ENCODE data around the gene ALKBH2. TPM values are rescaled to one million over a fixed set of nuclear protein-coding genes. Genes with fewer than 3 reads are reported as not detected.

ALKBH2 gene
- total and polyA plus RNA-seq, 2 of the 8 experiments (the other 6 are each of a cell fraction or from before 2014, with no cell fraction given) = 19.1 to 22.5 TPM

GRCh38 chr12:109134186-109134917 lies 41.1 kb upstream of the ALKBH2 start:
- Histone ChIP-seq H3K79me1 (ENCODE audit: low read depth, low read length) (no peaks in the 10 kb centered on the region), H2BK20ac (ENCODE audit: low read length) (no peak overlapping the region), H3K9ac (replicated peaks in 1 of 4; ENCODE audit: extremely low read depth in 1 of 4, low read depth in 3 of 4, low read length in 3 of 4) (peak overlapping the region in 1 of 4 experiments; percentile 37; a peak in 1 of 7 replicates), H3K27ac (ENCODE audit: low read depth, low read length) (no peak overlapping the region), H3K14ac (ENCODE audit: insufficient read length) (no peak overlapping the region), H3K36me3 (ENCODE audit: control insufficient read depth in 2 of 4, insufficient read depth in 4 of 4, low read length in 3 of 4) (no peaks in the 10 kb centered on the region), H2AFZ (ENCODE audit: low read length) (peak overlapping the region; percentile 26; the same call in 1 of the 2 replicates), H2BK5ac (ENCODE audit: low read depth, low read length) (no peak overlapping the region), H3K27me3 (replicated peaks in 1 of 4; ENCODE audit: control insufficient read depth in 3 of 4, extremely low read depth in 1 of 4, insufficient read depth in 3 of 4, low read length in 3 of 4) (no peaks in the 10 kb centered on the region), H3K4me3 (ENCODE audit: extremely low read depth in 1 of 4, insufficient read depth in 2 of 4, low read depth in 3 of 4, low read length in 4 of 4) (no peak overlapping the region), H3K4ac (replicated peaks; ENCODE audit: insufficient read length, low read depth, low read length) (no peak overlapping the region), H3K56ac (replicated peaks; ENCODE audit: insufficient read length, low read depth, low read length) (no peak overlapping the region), H3K23ac (ENCODE audit: insufficient read length) (no peak overlapping the region), H3K4me1 (replicated peaks in 1 of 4; ENCODE audit: control insufficient read depth in 3 of 4, insufficient read depth in 4 of 4, low read length in 3 of 4) (no peaks in the 10 kb centered on the region), H3K18ac (ENCODE audit: extremely low read depth, low read length) (no peak overlapping the region), H2BK120ac (replicated peaks; ENCODE audit: low read depth, low read length) (peak overlapping the region; percentile 64), H2AK5ac (ENCODE audit: low read depth, low read length) (no peak overlapping the region; the same call in 1 of the 2 replicates), H3K9me3 (ENCODE audit: insufficient read depth in 2 of 2, low read depth in 1 of 2, low read length in 1 of 2) (no peaks in the 10 kb centered on the region; a peak in 1 of 4 replicates), H4K20me1 (replicated peaks in 1 of 2; ENCODE audit: control insufficient read depth in 1 of 2, insufficient read depth in 2 of 2, low read length in 2 of 2) (no peaks in the 10 kb centered on the region), H3K23me2 (ENCODE audit: low read depth, low read length) (no peaks in the 10 kb centered on the region), H3K4me2 (ENCODE audit: insufficient read depth in 1 of 2, low read depth in 2 of 2, low read length in 2 of 2) (no peak overlapping the region), H2BK15ac (ENCODE audit: low read length) (no peak overlapping the region), H4K91ac (replicated peaks; ENCODE audit: insufficient read length, low read length) (no peak overlapping the region), H2BK12ac (ENCODE audit: low read depth, low read length) (no peak overlapping the region), H4K8ac (ENCODE audit: extremely low read depth, insufficient read depth, low read length) (no peak overlapping the region), H4K5ac (ENCODE audit: insufficient read length, low read depth, low read length) (no peak overlapping the region), H3K79me2 (ENCODE audit: control insufficient read depth in 1 of 2, insufficient read depth in 2 of 2, low read length in 2 of 2) (no peaks in the 10 kb centered on the region)
- FAIRE-seq = peak; percentile 76
- peak in 1 of 2 experiments; percentile 74 for DNase-seq (ENCODE audit: low read depth in 1 of 2, low spot score in 2 of 2)
- 79% methylated on average over 6 of the region's 6 CpGs; no CpG with 5 or more reads in 1 of the 2 experiments for WGBS, 2 experiments (ENCODE audit: extremely low coverage in 1 of 2, insufficient coverage in 1 of 2, insufficient read length in 1 of 2, insufficient replicate concordance in 2 of 2, low coverage in 1 of 2, low lambda C conversion rate in 2 of 2, missing lambda C conversion rate in 1 of 2)
- CTCF ChIA-PET (ENCODE audit: partially characterized antibody) = interaction anchor here (0.6 to 2.9 kb wide), 24 partner anchors 8 to 414 kb away, joined by 3 to 10 read pairs (median 4); no protein-coding TSS in a partner anchor
- POLR2A ChIA-PET (ENCODE audit: partially characterized antibody) = no interaction called here
- no peak for TF ChIP-seq KDM1A (IDR thresholded peaks at IDR 0.05; ENCODE audit: borderline replicate concordance, low read length)
- 0 out of 2 replicates have a peak, but pooled peaks have one; percentile 6 for TF ChIP-seq YY1 (IDR thresholded peaks at IDR 0.05; ENCODE audit: low read depth, low read length)
- no peak for TF ChIP-seq JUND (IDR thresholded peaks at IDR 0.05; ENCODE audit: low read length)
- TF ChIP-seq CTCF (IDR thresholded peaks at IDR 0.05; ENCODE audit: control extremely low read depth in 1 of 3, insufficient read depth in 1 of 3, low read depth in 1 of 3, low read length in 3 of 3) = peak; percentile 74 to 79 (median 75)
- no peak for TF ChIP-seq CEBPB (IDR thresholded peaks at IDR 0.05; ENCODE audit: low read depth, low read length)
- TF ChIP-seq RAD21 (IDR thresholded peaks at IDR 0.05 in 1 of 2, conservative IDR thresholded peaks at IDR 0.05 in 1 of 2; ENCODE audit: low read depth in 2 of 2, low read length in 2 of 2) = peak; percentile 65 to 71
- TF ChIP-seq CHD1 (IDR thresholded peaks at IDR 0.05; ENCODE audit: low read depth, low read length) = no peak
- TF ChIP-seq POLR2A (IDR thresholded peaks at IDR 0.05; ENCODE audit: control extremely low read depth in 1 of 2, low read depth in 2 of 2, low read length in 2 of 2) = no peak
- TF ChIP-seq SUZ12 (IDR thresholded peaks at IDR 0.05; ENCODE audit: low read length) = no peak

All from H1 (cell line).